ENCODE measurements around the gene WASHC2A.
A peak's percentile ranks its signal among the peaks of the same experiment; 100 is the strongest.
"Not testable (repeated sequence)": the region's sequence is repeated elsewhere in the genome, so short reads cannot be mapped to it uniquely, and the experiment has no call there.

WASHC2A gene

GRCh38 chr10:50067546-50068351 lies at the start of gene WASHC2A:
WASHC2A (plus strand) TSS chr10:50067954; CDS start chr10:50068006, 52 bp downstream.
- DNase-seq, result peak; percentile 96 to 97

DNA sequence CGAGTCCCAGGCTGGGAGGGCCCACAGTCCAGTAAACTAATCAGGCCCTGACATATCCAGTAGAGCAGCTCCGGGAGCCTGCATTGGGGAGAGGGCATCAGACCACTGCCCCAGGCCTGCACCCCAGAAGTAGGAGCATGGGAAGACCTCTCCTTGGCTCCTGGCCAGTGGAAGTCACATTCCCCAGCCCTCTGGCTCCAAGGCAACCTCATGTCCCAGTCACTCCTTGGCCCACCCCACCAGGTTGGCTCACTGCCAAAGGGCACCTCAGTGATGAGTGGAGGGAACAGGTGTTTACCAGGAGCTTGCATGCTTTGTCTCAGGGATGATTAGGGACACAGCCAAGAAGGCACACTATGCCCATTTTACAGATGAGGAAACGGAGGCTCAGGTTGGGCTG lies 48.5 kb upstream of the WASHC2A start:
- DNase-seq, result peak in 1 of 2 experiments; percentile 10

More at GRCh38 chr10:50067546-50068351, at the start of gene WASHC2A:
- peak; percentile 61 for TF ChIP-seq POLR2A (IDR thresholded peaks at IDR 0.05; ENCODE audit: low read length)

DNA sequence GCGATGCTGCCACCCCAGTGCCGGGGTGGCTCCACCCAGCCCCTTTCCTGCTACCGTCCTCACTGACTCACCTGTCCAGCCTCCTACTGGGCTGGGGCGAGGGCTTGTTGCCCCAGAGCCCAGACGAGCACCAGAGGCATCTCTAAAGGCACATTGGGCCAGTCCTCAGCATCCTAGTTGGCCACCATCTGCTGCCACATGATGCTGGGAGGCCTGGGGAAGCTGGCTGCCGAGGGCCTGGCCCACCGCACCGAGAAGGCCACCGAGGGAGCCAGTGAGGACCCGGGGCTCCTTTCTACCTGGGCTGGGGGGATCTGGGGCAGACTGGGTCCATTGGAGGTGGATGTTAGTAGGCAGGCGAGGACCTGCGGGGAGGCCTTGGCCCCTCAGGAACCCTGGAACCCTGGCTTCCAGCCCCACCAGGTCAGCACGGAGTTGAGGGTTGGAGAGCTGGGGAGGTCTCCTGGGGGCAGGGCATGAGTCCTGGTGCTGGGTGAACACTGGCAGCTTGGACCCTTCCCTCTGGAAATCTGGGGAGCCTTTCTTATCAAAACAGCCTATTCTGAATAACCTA lies 47.2 kb upstream of the WASHC2A start:
- DNase-seq, result not testable (repeated sequence)

DNA sequence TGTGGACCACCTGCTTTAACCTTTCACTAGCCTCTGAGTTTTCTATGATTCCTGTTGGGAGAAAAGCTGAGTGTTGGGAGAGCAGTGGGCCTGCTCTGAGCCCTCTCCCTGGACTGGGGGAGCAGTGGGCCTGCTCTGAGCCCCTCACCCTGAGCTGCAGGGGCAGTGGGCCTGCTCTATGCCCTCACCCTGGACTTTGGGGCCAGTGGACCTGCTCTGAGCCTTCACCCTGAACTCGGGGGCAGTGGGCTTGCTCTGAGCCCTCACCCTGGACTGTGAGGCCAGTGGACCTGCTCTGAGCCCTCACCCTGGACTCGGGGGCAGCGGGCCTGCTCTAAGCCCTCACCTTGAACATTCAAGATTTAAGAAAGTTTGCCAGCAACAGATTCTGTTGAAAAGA lies 46.1 kb upstream of the WASHC2A start:
- no peak for DNase-seq
- TF ChIP-seq GATA1 (IDR thresholded peaks at IDR 0.05; ENCODE audit: low read depth, low read length) (no peak), POLR2A (IDR thresholded peaks at IDR 0.05; ENCODE audit: low read length) (no peak)

DNA sequence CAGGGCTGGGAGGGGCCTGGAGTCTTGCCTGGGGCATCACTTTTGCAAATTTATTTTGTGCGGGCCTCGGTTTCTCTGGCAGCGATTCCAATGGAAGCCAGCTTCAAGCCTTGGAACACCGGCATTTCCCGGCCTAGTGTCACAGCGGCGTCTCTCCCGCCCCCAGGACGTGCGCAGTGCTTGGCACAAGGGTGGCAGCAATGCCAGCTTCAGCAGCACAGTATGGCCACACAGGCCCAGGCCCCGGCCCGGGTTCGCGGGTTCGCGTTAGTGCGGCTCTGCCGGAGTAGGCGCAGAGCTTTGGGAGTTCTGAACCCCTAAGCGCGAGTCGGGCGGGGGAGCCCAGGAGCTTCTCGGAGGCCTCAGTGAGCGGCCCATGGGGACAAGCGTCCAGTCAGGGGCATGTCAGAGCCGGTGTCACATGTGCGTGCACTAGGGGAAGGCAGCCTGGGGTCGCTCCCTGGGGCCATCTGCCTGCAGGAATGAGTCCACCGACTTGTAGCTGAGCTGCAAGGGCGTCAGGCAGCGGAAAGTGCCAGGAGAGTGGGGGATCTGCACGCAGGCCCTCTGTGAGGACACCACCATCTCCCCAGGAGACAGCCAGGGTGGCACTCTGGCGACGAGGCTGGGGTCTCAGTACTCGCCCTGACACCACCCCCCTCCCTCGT lies 42.9 kb upstream of the WASHC2A start:
- DNase-seq, result not testable (repeated sequence)

DNA sequence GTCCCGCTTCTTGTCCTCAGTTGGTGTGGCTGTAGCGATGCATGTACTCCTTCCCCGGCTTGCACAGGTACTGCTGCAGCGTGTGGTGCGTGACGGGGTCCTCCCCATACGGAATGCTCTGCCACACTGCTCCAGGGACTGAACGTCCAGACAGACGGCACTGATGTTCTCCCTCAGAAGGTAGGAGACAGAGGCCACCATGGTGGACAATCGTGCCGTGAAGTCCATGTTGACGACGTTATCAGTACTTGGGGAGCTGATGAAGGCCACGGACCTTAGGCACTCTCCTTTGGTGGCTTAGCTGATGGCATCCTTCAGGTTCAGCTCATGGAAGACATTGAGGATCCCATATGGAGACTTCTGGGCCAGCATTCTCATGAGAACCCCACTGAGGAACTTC lies 42.1 kb upstream of the WASHC2A start:
- DNase-seq, result no peak
- TF ChIP-seq GATA1 (IDR thresholded peaks at IDR 0.05; ENCODE audit: low read depth, low read length) (no peak), POLR2A (IDR thresholded peaks at IDR 0.05; ENCODE audit: low read length) (no peak)

GRCh38 chr10:50027195-50027594 lies 40.6 kb upstream of the WASHC2A start:
- DNase-seq, result no peak
- TF ChIP-seq POLR2A (IDR thresholded peaks at IDR 0.05; ENCODE audit: low read length) (no peak), GATA1 (IDR thresholded peaks at IDR 0.05; ENCODE audit: low read depth, low read length) (no peak)

- no peak for TF ChIP-seq GATA1 (IDR thresholded peaks at IDR 0.05; ENCODE audit: low read depth, low read length)
- no peak for TF ChIP-seq POLR2A (IDR thresholded peaks at IDR 0.05; ENCODE audit: low read length)
- DNase-seq, result no peak
Observed at GRCh38 chr10:50033481-50033880, 34.3 kb upstream of the WASHC2A start.

- not testable (repeated sequence) for DNase-seq
Observed at GRCh38 chr10:50035337-50035736, 32.4 kb upstream of the WASHC2A start.

- DNase-seq, result no peak
- TF ChIP-seq POLR2A (IDR thresholded peaks at IDR 0.05; ENCODE audit: low read length) (no peak), GATA1 (IDR thresholded peaks at IDR 0.05; ENCODE audit: low read depth, low read length) (no peak)
Observed at GRCh38 chr10:50044941-50045664, 22.7 kb upstream of the WASHC2A start.

DNA sequence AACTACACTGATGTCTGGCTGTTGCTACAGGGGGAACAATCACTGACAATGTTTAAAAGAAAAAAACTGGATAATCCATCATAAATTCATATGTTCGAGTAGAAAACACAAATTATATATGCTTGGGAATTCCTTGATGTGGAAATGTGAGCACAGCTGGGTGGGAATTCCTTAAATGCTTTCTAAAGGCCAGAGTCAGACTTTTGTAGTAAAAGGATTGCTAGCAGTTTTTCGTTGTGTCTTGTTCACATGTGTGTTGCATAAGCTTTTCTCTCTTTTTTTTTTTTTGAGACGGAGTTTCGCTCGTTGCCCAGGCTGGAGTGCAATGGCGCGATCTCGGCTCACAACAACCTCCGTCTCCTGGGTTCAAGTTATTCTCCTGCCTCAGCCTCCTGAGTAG lies 21.3 kb upstream of the WASHC2A start:
- DNase-seq, result not testable (repeated sequence)

GRCh38 chr10:50047594-50047993 lies 20.2 kb upstream of the WASHC2A start:
- not testable (repeated sequence) for DNase-seq

DNA sequence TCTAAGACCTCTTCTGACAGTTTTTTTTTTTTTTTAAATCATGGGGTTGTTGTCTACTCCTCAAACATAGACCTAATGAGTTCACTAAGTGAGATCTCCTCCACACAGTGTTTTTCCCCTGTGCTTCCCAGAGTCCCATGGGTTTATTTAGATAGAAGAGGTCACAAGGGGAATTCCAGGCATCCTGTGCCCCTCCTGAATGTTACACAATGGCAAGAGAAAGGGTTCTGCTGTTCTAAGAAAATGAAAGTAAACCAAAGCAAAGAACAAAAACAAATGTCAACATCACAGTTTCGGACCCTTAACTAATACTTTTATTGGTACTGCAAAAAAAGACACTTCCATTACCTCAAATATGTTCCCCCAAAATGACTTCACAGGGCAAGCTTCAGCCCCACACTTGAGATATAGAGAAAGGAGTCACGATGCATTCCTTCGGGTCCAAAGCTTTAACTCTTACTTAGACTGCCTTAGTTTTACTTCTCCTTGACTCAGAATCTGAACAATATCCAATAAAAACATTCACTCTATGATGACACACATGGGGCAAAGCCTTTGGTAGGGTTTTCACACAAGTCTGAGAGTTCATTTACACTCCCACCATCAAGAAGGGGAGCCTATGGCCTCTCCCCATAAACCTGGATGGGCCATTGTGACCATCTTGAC lies 15.6 kb upstream of the WASHC2A start:
- DNase-seq, result not testable (repeated sequence)

DNA sequence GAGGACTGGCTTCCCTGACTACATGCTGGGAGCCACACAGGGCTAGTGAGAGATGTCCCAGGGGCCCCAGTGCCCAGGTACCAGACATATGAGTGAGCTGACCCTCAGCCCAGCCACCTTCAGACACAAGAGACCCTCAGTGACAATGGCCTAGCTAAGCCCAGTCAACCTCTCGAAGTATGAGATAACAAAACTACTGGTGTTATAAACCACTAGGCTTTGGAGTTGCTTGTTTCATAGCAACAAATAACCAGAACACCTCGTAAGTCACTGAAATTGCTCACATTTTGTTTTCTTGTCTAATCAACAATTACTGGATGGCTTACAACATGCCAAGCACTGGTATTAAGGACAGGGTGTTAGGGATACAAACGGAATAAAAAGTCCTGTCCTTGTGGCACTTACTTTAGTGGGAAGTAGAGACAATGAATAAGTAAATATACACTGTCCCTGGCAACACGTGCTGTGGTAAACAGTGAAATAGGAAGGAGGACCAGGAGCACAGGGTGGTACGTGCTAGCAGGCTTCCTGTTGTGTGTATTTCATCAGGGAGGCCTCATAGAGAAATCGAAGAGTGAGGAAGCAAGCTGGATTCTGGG lies 14.9 kb upstream of the WASHC2A start:
- not testable (repeated sequence) for DNase-seq

- DNase-seq, result not testable (repeated sequence)
Observed at GRCh38 chr10:50055494-50056292, 12.1 kb upstream of the WASHC2A start.

DNA sequence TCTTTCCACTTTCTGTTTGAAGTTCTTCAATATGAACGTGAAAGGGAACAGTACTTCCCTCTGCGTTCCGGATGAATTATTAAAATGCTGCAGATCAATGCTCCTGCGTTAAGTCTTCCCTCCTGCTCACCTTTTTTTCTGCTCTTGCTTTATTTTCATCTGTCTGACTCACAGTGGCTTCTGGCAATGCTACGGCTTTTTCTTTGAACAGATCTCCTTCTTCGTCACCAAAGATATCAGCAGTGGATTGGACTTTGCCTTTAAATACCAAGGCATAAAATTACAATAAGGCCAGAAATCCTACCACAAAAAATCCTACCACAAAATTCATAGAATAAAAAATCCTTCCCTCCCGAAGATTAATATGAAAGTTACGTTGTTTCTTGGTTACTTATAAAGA lies 11.1 kb upstream of the WASHC2A start:
- DNase-seq, result not testable (repeated sequence)

- DNase-seq, result not testable (repeated sequence)
Observed at GRCh38 chr10:50058727-50059126, 9.0 kb upstream of the WASHC2A start.

GRCh38 chr10:50059946-50060345 lies 7.8 kb upstream of the WASHC2A start:
- DNase-seq, result not testable (repeated sequence)

DNA sequence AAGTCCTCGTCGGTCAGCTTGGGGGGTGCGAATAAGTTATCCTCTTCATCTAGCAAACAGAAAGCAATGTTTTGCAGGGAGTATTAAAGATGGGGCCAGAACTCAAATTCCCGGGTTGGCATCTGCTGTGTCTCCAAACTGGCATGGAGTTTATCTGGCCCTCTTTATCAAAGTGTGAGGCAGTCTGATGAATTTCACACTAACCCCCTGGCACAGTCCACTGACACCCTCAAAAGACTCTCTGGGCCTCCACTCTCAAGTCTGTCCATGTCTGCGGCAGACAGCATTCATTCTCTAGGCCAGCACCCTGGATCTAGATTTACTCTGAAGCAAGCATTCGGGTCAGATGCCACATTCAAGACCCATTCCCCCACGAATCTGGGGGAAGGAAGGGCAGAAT lies 6.2 kb upstream of the WASHC2A start:
- not testable (repeated sequence) for DNase-seq

All from erythroblast (primary cell).